Activated CD8-positive, alpha-beta memory T cell treated with anti-CD3 and anti-CD28 coated beads, Interleukin-2, amount 50 U/mL, for 1 hour (primary cell): Measurements from ENCODE around the gene DBI.

ENCODE experiments used
- DNase-seq: peaks from one replicate; pipeline ENCODE4 v3.0.0-alpha.2; 2020; ENCODE audit errors: extremely low read depth

The DBI gene

DNA sequence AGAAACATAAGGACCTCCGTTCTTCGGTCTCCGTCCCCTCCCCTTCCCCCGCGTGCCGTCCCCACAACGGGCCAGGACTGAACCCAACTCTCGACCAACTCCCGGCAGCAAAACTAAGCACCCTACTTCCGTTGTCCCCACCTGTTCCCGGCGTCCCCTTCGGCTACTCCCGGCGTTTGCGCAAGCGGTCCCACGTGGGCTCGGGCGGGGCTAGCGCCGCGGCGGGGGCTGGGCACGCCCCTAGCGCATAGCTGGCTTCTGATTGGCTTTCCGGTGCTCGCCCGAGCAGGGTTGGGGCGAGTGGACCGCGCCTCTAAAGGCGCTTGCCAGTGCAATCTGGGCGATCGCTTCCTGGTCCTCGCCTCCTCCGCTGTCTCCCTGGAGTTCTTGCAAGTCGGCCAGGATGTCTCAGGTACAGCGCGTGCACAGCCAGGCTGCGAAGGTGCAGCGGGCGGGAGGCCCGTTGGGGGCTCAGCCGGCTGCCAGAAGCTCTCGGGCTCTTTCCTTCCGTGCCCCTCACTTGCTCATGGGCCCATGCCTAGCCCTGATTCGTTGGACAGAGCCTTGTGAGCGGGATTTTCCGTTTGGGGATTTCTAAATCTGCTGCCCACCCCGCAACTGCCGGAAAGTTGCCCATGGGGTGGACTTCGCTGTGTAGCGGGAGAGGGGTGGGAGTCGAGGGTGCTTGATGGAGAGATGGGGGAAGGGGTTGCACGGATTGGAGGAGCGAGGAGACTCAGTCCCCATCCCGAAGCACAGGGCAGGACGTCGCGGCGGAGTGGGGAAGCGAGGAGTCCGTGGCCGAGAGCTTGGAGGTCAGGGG is at the start of gene DBI, which contains the start of gene C2orf76:
TSS of gene DBI (plus strand) at position 329 of the 823 bp plus-strand sequence. CDS start at position 404, 75 bp downstream.
TSS of gene C2orf76 (minus strand) at position 186 of the 823 bp plus-strand sequence. CDS start 26,875 bp downstream, outside the sequence.
- DNase-seq: peak; percentile 57

DNA sequence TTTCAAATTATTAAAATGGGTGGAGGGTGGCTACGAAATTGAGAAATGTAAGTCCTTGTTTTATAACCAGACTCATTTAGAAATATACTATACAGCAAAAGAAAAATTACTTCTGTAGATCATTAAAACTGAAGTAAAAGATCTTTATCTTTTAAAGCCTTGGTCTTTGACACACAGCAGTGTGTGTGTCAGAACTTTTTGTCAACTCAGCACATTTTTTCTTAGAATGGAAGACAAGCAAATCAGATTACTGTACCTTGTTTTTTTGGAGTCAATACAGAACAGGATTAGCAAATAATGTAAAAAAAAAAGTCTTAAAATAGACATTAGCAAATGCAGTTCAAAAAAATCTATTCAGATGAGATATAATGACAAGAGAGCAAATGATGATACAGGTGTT is 49.2 kb upstream of the DBI start:
- DNase-seq: no peak

DNA sequence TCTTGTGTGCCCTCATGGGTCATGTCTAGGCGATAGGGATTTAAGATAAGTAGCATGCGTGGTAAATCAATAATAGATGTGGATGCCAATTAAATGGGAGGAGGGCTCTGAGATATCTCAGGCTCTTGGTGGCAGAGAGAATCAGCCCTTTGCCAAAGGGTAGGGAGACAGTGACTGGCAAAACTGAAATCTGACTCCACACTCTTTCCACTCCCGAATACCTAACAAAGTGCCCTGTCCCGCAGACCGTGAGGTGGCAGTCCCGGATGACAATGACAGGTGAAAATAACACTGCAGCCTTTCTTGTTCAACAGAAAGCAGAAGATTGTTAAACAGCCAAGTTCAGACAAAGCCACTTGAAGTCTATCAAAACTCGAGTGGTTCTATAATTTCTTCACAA is 47.2 kb upstream of the DBI start:
- no peak for DNase-seq

DNA sequence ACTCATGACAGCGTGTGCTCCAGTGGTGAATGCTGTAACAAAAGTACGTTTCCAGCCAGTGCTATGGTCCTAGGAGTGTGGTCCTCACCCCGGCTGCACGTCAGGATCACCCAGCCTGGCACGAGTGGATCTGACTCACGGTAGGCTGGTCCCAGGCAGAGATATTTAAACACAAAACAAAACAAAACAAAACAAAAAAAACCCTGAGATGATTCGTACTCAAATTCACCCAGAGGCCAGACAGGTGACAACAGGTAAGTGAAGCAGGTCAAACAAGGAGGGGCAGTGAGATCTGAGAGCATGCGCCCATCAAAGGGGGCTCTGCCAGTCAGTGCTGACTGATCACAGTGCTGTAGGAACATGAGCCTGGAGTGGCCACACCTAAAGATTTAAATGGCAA is 43.3 kb upstream of the DBI start:
- DNase-seq: no peak

DNA sequence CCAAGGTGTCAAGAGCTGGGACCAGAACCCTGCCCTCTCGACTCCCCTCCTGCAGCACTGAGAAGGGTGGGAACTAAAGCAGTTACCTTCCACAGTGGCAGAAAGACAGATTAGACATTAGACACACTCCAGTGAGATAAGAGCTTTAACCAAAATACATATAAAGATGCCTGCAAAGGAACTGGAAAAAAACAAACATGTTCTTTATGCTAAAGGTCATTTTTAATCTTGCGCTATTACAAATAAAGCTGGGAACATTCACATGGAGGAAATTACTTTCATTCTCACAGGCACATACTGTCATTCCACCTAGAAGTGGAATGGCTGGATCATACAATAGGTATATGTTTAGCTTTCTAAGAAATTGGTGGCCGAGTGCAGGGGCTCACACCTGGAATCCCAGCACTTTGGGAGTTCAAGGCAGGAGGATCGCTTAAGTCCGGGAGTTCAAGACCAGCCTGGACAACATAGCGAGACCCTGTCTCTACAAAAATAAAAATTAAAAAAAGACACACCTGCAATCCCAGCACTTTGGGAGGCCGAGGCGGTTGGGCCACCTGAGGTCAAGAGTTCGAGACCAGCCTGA is 42.0 kb upstream of the DBI start:
- no peak for DNase-seq

DNA sequence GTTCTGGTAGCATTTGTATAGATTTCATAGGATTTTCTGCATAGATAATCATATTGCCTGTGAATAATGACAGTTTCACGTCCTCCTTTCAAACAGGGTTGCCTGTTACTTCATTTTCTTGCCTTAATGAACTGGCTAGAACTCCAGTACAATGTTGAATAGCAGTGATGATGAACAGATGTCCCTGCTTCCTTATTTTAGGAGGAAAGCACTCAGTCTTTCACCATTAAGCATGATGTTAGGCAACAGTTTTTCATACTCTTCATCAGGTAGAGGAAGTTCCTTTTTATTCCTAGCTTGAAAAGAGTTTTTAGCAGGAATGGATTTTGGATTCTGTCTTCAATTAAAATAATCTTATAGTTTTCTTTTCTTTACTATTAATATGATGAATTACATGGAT is 39.8 kb upstream of the DBI start:
- no peak for DNase-seq

DNA sequence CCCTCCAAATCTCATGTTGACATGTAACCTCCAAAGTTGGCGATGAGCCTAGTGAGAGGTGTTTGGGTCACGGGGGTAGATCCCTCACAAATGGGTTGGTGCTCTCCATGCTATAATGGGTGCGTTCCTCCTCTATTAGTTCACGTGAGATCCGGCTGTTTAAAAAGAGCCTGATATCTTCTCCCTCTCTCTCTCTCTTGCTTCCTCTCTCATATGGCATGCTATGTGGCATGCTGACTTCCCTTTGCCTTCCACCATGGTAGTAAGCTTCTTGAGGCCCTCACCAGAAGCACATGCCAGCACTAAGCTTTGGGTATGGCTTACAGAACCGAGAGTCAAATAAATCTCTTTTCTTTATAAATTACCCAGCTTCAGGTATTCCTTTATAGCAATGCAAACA is 39.3 kb upstream of the DBI start:
- DNase-seq: no peak

DNA sequence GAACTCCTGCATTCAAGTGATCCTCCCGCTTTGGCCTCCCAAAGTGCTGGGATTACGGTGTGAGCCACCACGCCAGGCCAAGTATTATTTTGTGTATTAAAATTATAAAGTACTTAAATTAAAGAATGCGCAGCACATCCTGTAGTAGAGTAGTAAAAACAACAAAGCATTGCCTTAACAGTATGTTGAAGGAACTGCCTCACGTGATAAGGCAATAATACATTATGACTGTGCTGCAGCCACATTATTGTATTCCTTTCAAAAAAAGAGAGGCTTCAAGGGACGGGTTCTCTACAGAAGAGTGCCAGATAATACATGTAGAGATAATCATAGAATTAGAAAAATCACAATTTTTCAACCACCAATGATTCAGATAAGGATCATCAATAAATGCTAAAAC is 33.8 kb upstream of the DBI start:
- no peak for DNase-seq

DNA sequence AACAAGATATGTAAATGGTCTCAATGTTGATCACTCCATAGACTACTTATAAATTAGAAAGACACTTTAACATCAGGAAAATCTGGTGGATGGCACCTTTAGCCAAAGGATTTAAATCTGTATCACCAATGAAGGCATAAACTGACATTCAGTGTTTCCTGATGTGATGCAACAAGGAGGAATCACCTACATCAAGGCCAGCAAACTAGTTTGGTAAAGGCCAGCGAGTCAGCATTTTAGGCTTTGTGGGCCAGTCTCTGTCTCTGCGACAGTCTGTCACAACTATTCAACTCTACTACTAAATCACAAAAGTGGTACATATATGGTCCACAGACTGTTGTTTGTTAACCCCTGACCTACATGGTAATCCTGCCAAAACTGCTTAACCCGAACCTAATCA is 33.4 kb upstream of the DBI start:
- no peak for DNase-seq

DNA sequence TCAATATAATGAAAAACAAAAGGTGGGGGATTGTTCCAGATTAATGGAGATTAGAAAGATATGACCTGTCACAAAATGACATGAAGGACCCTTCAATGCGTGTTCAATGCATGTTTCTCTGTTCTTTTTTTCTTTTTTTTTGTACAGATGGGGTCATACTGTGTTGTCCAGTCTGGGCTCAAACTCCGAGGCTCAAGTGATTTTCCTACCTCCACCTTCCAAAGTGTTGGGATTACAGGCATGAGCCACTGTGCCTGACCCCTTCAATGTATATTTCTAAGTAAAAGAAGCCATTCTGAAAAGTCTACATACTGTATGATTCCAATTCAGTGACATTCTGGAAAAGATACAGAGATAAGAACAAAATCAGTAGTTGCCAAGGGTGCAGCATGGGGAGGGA is 32.9 kb upstream of the DBI start:
- no peak for DNase-seq

DNA sequence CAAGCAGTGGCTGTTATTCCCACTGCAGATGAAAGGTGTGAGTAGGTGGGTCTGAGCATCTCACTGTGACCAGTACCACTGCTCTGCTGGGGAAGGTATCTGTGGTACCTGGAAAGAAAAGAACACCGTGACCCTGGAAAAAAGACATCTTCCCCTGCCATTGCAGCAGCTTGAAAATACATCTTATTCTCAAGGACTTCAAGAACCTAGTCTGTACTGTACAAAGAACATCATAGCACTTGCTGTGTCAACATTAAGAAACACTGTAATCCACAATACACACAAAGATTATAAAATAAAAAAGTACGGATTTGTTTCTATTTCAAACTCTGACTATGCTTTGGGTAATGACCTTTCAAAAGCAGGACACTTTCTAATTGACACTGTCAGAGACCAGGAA is 29.0 kb upstream of the DBI start:
- DNase-seq: no peak

DNA sequence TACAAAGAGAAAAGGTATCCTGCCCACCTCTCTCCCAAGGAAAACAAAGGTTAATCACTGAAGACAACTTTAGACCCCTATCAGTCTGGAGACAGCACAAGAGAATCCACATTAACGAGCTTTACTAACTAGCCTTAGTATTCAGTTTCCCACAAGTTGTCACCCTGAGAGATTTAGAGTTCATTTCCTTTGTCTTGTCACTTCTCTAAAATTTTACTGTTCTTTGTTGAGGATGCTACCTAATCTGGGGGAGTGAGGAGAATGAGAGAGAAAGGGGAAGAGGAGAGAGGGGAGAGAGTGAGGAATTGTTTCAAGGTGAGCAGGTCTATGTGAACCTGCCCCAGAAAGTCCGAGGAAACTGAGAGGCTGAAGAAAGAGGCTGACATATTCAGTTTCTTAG is 28.5 kb upstream of the DBI start:
- no peak for DNase-seq

DNA sequence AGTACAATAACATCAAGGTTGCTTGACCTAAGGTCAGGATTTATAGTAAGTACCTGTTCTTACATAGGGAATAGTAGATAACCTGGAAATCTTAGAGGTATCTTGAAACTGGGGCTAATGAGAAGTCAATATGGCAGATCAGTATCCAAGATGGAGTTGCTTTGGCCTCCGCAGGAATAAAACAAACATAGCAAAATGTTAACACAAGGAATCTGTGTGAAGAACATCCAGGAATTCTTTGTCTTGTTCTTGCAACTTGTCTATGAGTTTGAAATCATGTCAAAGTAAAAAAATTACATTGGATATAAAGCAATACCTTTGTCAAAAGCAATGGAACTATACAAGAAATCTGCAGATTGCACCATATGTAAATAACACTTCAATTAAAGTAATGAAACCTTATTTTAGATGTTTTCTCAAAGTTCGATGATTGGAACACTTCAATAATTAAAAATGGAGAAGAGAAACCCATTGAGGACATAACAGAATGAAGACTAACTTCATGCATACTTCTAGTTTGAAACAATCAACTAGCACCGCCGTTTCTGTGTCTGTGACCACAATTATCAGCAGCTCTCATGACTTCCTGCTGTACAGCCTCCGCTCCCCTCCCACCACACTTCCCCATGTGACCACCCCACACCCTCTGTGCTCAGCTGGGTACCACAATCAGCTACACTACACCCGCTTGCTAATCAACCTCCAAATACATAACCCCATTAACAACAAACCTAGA is 27.8 kb upstream of the DBI start:
- peak; percentile 1 for DNase-seq

DNA sequence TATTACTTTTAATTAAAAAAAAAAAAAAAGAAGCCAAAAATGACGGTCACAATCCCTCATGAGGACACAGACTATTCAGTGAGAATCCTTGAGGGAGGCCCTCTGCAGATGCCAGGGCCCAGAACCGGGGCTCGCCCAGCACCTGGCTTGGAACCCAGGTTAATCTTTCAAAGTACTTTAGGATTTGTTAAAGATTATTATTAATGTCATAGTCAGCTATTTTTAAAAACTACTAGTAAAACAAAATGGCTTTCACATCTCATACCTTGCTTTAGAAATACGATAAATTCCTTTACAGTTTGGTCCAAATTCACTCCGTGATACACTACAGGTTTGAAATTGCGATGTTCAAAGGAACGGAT is 27.2 kb upstream of the DBI start:
- DNase-seq: no peak

DNA sequence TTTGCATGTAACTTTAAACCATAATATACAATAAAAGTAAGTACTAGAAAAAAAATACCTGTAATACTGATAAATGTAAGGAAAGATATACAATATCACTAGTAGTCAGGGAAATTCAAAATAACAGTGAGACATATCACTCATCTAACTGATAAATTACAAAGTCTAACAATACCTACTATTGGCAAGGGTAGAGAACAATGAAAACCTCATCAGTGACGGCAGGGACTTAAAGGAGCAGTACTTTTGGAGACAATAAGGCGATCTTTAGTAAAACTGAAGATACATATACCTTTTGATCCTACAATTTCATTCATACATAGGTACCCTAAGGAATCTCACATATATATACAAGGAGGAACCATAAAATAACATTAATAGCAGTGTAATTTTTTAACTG is 25.1 kb upstream of the DBI start:
- no peak for DNase-seq

DNA sequence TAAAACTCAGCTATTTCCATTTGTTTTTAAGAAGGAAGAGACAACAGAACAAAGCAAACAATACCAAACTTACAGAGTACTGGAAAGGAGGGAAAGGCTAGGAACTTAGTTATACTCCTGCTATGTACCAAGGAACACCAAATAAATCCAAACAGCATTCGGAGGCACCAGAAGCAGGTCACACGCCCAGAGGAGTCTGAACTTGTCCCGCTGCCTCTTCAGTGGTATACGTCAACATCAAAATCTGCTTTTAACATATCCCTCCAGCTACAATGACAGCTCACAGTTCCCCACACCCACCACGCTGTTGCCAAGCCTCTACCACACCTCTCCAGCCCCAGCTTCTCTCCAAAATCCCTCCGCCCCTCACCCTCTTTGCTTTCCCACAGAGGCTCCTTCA is 17.5 kb upstream of the DBI start:
- no peak for DNase-seq

DNA sequence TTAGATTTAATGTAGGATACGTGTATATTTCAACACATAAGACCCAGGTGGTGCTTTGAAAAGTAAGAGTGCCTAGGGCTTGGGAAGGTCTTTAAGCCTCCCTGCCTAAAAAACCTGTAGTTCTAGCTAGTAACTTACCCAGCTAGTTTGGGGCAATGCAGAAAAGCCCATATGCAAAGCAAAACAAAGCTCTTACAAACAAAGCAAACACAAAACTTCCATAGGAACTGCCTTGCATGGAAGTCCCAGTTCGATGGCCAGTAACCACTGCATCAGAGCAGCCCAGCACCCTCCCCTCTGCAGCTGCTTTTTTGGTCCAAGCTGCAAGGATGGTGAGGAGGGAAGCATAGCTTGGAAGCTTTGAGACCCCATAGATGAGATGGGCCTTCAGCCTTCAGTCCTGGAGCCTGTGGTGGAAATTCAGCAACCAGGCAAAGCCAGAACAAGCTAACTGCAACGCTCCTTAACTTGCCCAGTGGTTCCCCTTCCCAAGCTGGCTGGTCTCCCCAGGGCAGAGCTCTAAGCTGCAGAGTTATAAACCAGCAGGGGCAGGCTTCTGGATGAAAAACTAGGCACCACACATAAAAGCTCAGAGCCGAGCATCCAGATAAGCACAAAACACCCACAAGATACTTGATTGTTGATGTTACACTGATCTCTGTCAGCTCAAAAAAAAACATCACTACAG is 16.3 kb upstream of the DBI start:
- no peak for DNase-seq

DNA sequence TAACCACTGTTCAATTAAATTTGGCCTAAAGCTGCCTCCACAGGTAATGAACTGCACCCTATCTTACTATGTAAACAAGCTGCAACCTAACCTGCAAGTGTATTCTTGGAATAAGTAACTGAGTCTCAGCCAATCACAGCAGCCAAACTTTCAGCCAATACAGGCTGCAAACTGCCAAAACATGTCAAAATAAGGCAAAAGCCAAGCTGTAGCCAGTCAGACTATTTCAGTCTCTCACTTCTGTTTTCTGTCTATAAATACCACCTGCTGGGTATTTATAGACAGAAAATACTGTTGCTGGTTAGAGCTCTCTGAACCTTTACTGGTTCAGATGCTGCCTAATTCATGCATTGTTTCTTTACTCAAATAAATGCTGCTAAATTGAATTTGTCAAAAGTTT is 14.4 kb upstream of the DBI start:
- DNase-seq: no peak

DNA sequence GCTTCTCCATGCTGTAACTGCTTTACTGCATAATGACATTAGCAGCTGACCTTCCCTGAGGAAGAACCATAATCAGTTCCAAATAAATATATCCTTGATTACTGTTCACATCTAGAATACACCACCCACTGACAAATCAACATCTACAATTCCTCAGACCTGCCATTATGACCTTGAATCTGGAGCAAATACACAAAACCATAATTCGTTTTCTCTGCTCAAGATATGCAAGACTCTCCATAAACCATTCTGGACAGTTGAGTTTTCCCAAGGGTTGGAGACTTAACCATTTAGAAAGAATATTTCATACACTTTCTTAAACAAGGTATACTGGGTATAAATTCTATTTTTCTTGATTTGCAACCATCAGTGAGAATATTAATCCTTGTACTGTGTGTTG is 11.9 kb upstream of the DBI start:
- no peak for DNase-seq

DNA sequence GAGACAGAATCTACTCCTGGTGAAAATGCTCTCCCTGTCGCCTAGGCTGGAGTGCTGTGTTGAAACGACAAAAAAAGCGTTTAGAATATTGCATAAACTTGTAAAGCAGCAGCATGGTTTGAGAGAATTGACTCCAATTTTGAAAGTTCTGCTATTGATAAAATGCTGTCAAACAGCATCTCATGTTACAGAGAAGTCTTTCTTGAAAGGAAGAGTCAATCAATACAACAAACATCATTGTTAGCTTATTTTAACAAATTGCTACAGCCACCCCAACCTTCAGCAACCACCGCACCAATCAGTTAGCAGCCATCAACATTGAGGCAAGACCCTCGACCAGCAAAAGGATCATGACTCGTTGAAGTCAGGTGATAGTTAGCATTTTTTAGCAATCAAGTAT is 7.0 kb upstream of the DBI start:
- DNase-seq: no peak

DNA sequence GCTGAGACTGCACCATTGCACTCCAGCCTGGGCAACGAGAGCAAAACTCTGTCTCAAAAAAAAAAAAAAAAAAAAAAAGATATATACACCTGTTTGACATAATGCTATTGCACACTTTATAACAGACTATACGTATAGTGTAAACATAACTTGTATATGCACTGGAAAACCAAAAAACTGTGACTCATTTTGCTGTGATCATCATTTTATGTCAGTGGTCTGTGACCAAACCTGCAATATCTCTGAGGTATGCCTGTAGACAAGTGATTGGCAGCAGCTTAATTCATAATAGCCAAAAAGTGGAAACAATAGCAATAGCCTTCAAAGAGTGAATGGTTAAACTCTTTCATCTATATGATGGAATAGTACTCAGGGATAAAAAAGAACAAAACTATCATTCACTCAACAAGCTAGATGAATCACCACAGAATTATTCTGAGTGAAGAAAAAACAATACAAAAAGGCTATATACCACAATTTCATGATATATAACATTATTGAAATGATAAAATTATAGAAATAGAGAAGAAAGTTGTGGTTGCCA is 6.3 kb upstream of the DBI start:
- no peak for DNase-seq

DNA sequence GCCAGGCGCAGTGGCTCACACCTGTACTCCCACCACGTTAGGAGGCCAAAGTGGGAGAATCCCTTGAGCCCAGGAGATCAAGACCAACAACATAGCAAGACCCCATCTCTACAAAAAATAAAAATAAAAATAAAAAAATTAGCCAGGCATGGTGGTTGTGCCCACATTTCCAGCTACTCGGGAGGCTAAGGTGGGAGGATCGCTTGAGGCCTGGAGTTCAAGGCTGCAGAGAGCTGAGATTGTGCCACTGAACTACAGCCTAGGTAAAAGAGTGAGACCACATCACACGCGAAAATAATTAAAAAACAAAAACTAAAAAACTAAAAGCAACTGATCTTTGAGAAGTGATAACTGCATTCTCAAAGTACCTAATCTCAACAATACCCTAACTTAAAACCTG is 2.0 kb upstream of the DBI start:
- no peak for DNase-seq
